Smooth muscle cell of the brain vasculature (primary cell): ENCODE data around the gene TENM3.

Experiments
- DNase-seq: peaks from one replicate; pipeline ENCODE4 v3.0.0-alpha.2; 2012; ENCODE audit warnings: low read depth, low spot score

Gene TENM3

GRCh38 chr4:182556580-182556979 lies 313.4 kb downstream of the TENM3 start:
- DNase-seq, result no peak

- peak; percentile 17 for DNase-seq
Observed at GRCh38 chr4:182560358-182560757, 317.2 kb downstream of the TENM3 start.

DNA sequence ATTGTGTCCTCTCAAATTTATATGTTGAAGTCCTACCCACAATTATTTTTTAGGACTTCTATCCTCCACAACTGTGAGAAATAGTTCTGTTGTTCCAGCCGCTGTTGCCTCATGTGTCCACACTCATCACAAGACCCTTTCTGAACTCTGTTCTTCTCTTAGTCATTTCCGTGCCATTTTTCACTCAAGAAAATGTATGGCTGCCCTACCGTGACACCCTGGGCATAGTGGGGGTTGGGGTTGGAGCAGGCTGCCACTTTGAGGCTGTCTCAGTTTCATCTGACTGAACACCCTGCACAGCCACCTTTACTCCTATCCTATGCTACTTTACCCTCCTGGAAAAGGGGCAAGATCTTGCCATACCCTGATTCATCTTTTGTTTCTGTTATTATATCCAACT lies 319.1 kb downstream of the TENM3 start:
- DNase-seq, result no peak

- DNase-seq, result no peak
Observed at GRCh38 chr4:182564724-182565369, 321.6 kb downstream of the TENM3 start.

DNA sequence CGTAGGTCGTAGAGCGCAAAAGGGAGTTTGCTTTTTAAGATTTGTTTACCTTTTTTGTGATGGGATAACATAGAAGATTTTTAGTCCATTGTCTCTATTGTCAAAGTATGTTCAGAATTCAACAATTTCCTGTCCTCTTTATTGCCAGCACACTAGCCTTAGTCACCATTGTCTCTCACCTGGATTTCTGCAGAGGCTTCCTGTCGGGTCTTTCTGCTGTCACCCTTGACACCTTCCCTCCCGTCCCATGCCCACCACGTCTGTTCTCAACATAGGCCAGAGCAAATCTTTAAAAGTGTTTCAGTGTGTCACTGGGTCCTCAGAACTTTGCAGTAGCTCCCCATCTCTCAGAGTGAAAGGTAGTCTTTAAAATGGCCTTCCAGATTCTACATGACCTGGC lies 323.9 kb downstream of the TENM3 start:
- no peak for DNase-seq

GRCh38 chr4:182569561-182569960 lies 326.4 kb downstream of the TENM3 start:
- DNase-seq, result no peak

DNA sequence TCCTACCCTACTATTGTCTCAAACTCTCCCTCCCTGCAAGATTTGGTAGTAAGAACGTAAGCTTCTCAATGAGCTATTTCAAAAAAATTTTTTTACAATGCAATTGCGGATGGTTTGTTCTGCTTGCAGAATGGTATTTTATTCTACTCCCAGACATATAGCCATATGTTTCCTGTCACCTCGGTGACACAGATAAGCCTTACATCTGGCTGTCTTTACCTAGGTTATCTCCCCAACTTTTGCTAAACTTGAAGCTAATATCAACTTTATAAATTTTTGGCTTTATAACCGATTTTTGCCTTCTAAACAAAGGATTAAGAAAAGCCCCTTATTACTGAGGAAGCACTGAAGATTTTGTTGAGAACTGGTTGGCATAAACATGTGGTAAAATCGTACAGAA lies 331.5 kb downstream of the TENM3 start:
- no peak for DNase-seq

GRCh38 chr4:182575225-182575624 lies 332.0 kb downstream of the TENM3 start:
- DNase-seq, result no peak

- no peak for DNase-seq
Observed at GRCh38 chr4:182576601-182577289, 333.5 kb downstream of the TENM3 start.

GRCh38 chr4:182577411-182577810 lies 334.2 kb downstream of the TENM3 start:
- no peak for DNase-seq

GRCh38 chr4:182578402-182578801 lies 335.2 kb downstream of the TENM3 start:
- DNase-seq, result no peak

DNA sequence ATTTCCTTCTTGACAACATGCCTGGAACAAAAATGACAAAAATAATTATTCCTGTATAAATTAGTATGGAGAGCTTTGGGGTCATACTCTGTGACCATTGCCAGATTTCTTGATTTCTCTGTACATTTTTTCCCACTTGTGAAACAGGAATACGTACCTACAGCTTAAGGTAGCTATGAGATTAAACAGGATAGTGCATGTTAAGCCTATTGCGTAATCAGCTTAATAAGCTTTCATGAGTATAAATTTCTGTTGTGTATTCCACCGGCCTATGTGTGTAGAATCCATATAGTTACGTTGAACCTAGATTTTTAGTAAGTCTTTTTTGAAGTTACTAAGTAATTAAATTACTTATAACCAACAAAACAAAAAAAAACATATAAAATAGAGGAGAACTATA lies 339.0 kb downstream of the TENM3 start:
- DNase-seq, result no peak

DNA sequence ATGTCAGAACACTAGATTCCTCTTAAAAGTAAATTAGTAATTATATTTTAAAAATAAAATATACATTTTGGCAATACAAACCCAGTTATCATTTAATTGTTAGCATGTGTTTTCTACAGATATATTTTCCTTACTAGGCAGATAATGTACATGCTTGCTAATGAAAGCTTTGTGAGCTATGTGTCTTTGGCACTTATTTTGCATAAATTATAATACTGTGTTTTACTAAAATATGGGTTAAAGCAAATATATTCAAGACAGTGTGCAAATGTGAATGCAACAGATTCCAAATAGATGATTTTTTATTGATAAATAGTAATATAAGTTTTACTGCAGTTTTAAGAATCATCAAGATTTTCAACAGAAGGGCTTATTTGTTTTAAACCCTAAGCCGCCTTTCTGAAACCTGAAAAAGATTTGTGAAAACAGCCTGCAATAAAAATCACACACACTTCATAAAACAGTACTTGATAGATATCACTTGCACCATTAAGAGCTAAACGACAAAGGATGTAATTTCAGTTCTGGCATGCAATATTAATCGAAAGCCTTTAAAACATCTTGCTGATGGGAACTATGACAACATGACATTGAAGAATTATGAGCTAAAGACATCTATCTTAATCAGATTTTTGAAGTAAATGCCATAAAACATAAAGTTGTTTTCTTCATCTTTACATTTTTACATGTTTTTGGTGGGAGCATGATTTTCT lies 340.7 kb downstream of the TENM3 start:
- DNase-seq, result no peak

GRCh38 chr4:182585321-182585720 lies 342.1 kb downstream of the TENM3 start:
- DNase-seq, result no peak

DNA sequence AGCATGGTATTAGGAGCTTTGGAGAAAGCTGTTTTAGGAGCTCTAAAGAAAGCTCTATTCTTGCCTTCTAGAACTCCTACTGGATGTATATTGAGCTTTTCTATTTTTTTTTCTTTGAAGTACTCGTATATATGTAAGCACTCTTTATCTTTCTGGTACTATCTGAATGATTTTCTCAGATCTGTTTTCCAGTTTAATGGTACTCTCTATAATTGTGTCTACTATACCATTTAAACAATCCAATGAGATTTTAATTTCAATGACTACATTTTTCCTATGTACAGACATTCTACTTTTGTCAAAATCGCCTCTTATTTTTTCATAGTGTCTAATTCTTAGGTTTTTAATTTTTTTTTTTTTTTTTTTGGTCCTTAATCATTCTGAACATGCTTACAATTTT lies 345.9 kb downstream of the TENM3 start:
- no peak for DNase-seq

GRCh38 chr4:182593402-182593801 lies 350.2 kb downstream of the TENM3 start:
- DNase-seq, result no peak

GRCh38 chr4:182593864-182594263 lies 350.7 kb downstream of the TENM3 start:
- peak; percentile 9 for DNase-seq

- no peak for DNase-seq
Observed at GRCh38 chr4:182600093-182600492, 356.9 kb downstream of the TENM3 start.

GRCh38 chr4:182600856-182601255 lies 357.7 kb downstream of the TENM3 start:
- no peak for DNase-seq

DNA sequence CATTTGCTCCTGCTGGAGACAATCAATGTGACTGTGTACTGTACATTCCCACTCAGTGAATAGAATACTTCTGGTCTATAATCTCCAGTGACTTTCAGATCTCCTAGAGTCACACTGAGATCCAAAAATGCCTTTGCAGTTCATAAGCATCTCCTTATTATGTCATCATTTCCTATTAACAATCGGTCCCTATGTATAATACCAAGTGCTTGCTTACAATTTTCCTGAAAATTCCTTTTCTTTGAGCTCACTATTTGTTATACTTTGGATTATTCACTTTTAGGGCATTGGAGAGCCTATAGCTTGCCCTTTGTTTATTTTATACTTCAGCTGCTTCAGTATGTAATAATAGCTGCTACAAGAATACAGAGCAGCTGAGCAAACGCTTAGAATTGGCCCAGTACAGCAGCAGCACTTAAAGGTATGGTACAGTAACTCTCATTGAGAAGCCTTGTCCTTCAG lies 361.0 kb downstream of the TENM3 start:
- DNase-seq, result no peak

GRCh38 chr4:182604953-182605352 lies 361.8 kb downstream of the TENM3 start:
- DNase-seq, result no peak

DNA sequence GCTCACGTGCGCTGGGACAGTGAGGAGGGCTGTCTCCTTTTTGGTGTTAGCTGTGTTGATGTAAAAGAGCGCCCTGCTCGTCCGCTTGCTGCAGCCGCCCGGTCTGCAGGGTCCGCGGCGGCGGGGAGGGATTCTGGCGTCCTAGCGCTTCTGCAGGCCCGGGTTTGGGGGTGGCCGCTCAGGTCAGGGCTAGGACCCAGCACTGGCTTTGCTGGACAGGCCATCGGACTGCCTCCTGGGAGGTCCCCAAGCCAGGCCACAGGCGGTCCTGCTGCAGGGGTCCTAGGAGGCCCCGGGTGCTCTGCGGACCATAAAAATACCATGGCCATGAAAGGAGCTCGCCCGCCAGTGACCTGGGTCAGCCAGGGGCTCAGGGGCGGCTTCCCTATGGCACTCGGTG lies 365.3 kb downstream of the TENM3 start:
- DNase-seq, result no peak

DNA sequence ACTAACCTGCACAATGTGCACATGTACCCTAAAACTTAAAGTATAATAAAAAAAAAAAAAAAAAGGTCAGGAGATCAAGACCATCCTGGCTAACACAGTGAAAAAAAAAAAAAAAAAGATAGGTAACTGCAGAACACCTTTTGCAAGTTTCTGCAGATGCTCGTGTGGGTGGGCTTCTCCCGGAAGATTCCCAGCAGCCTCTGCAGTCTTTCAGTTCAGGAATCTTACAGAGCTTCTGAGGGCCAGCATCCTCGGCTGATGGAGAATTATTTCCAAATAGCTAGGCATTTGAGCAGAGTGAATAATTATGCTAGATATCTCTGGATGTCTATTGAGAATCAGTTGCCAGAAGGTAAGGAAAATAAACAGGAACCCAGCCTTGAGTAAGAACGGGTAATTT lies 373.3 kb downstream of the TENM3 start:
- no peak for DNase-seq
